ENCODE data around the gene CDCA8. TPM values are rescaled to one million over a fixed set of nuclear protein-coding genes. Genes with fewer than 3 reads are reported as not detected.

CDCA8 gene
- total RNA-seq, 4 donors from 2014 or later: 0.18 to 5.9 TPM; not detected in 2

DNA sequence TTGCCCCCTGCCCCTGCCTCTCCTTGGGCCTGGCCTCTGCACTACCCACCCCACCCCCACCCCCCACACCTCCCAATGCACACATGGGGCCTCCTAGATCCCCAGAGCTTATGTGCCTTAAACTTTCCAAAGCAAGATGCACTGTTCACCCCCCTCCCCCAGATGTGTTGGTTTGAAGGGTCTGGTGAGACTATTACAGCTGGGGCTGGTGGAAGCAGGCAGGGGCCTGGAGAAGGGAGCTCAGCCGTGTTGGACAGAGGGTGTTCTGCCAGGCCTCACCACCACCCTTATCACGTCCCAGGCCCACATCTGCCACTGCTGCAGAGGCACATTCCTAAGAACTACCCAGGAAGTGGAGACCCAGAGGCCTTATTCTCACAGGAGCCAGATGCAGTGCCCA, 39.3 kb upstream of the CDCA8 start:
- Histone ChIP-seq H3K27me3 (no peaks in the 10 kb centered on the region), H3K36me3 (no peaks in the 10 kb centered on the region), H3K4me3 (no peak overlapping the region), H3K9me3 (no peaks in the 10 kb centered on the region), H3K27ac (no peak overlapping the region), H3K4me1 (no peaks in the 10 kb centered on the region)
- TF ChIP-seq, protein P1, sequence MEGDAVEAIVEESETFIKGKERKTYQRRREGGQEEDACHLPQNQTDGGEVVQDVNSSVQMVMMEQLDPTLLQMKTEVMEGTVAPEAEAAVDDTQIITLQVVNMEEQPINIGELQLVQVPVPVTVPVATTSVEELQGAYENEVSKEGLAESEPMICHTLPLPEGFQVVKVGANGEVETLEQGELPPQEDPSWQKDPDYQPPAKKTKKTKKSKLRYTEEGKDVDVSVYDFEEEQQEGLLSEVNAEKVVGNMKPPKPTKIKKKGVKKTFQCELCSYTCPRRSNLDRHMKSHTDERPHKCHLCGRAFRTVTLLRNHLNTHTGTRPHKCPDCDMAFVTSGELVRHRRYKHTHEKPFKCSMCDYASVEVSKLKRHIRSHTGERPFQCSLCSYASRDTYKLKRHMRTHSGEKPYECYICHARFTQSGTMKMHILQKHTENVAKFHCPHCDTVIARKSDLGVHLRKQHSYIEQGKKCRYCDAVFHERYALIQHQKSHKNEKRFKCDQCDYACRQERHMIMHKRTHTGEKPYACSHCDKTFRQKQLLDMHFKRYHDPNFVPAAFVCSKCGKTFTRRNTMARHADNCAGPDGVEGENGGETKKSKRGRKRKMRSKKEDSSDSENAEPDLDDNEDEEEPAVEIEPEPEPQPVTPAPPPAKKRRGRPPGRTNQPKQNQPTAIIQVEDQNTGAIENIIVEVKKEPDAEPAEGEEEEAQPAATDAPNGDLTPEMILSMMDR (IDR thresholded peaks at IDR 0.05): no peak
- no peak for TF ChIP-seq POLR2A (IDR thresholded peaks at IDR 0.05)
- DNase-seq: no peak
- intact Hi-C loops (cut with DNase I; ENCODE audit: low total_unique reads): no loop called here

GRCh38 chr1:37653906-37654305, 38.4 kb upstream of the CDCA8 start:
- Histone ChIP-seq H3K4me1 (no peaks in the 10 kb centered on the region), H3K36me3 (no peaks in the 10 kb centered on the region), H3K27me3 (no peaks in the 10 kb centered on the region), H3K27ac (no peak overlapping the region), H3K9me3 (no peaks in the 10 kb centered on the region), H3K4me3 (no peak overlapping the region)
- intact Hi-C loops (cut with DNase I; ENCODE audit: low total_unique reads): no loop called here
- TF ChIP-seq, protein P1 (IDR thresholded peaks at IDR 0.05): no peak
- TF ChIP-seq POLR2A (IDR thresholded peaks at IDR 0.05): no peak
- no peak for DNase-seq

DNA sequence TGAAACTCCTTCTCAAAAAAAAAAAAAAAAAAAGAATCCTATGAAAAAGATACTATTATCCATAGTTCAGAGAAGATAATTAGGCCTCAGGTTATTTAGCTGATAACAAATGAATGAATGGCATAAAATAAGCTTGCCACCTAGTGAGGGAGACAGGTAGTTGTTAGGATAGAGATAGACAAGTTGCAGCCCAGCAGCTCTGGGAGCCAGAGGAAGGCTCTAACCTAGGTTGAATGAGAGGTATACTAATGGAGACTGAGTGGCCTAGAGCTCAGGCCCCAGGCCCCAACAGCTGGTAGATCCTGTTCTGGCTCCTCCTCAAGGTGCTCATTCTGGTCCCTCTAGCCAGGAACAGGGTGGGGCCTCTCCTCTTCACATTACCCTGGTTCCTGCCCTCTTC, 37.0 kb upstream of the CDCA8 start:
- Histone ChIP-seq H3K4me3 (no peak overlapping the region), H3K27ac (no peak overlapping the region), H3K27me3 (no peaks in the 10 kb centered on the region), H3K9me3 (no peaks in the 10 kb centered on the region), H3K4me1 (no peaks in the 10 kb centered on the region), H3K36me3 (no peaks in the 10 kb centered on the region)
- TF ChIP-seq, protein P1 (IDR thresholded peaks at IDR 0.05): no peak
- TF ChIP-seq POLR2A (IDR thresholded peaks at IDR 0.05): no peak
- DNase-seq: no peak
- intact Hi-C loops (cut with DNase I; ENCODE audit: low total_unique reads): no loop called here

DNA sequence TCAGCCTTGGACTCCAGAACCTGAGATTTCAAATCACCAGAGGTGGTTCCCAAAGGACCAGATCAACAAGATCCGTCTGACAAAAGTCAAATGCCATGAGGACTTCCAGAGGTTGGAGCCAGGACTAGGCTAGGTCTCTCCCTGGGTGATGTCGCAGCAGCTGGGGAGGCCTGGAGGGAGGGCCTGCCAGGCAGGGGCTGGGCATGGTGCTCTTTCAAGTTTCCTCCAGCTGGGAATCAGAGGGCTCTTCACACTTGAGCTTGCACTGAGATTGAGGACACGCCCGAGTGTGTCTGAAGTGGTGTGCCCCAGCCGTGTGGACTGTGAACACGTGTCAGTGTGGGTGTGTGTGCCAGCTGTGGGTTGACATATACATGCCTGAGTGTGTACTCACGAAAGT, 36.3 kb upstream of the CDCA8 start:
- TF ChIP-seq, protein P1 (IDR thresholded peaks at IDR 0.05): no peak
- no peak for TF ChIP-seq POLR2A (IDR thresholded peaks at IDR 0.05)
- Histone ChIP-seq H3K36me3 (no peaks in the 10 kb centered on the region), H3K27ac (no peak overlapping the region), H3K4me3 (no peak overlapping the region), H3K9me3 (no peaks in the 10 kb centered on the region), H3K4me1 (no peaks in the 10 kb centered on the region), H3K27me3 (no peaks in the 10 kb centered on the region)
- intact Hi-C loops (cut with DNase I; ENCODE audit: low total_unique reads): no loop called here
- no peak for DNase-seq

DNA sequence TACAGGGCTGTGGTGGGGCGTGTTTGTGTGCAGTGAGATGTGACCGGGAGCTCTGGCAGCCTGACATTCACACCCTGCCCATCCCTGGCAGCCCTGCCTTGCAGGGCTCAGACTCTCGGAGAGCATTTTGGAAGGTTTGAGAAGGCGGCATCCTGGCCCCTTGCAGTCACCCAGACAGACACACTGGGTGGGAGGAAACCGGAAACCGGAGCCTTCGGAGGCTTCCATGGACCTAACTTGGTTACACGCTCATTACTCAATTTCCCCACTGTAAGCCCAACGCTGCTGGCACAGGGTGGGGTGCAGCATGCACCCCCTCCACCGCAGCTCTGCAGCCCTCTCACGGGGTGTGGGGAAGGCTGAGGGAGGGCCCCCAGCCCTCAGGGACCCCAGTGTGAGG, 35.4 kb upstream of the CDCA8 start:
- Histone ChIP-seq H3K27ac (no peak overlapping the region), H3K4me3 (no peak overlapping the region), H3K27me3 (no peaks in the 10 kb centered on the region), H3K4me1 (no peaks in the 10 kb centered on the region), H3K9me3 (no peaks in the 10 kb centered on the region), H3K36me3 (no peaks in the 10 kb centered on the region)
- intact Hi-C loops (cut with DNase I; ENCODE audit: low total_unique reads): no loop called here
- no peak for TF ChIP-seq POLR2A (IDR thresholded peaks at IDR 0.05)
- TF ChIP-seq, protein P1 (IDR thresholded peaks at IDR 0.05): no peak
- DNase-seq: no peak

Data from uterus (tissue), 4 donors.